ENCODE results near the gene MTHFSD.

The MTHFSD gene

GRCh38 chr16:86587487-86587886 lies 32.5 kb upstream of the MTHFSD start:
- H3K27ac ChIP-seq, result no peak overlapping the region
- TF ChIP-seq, protein P1, sequence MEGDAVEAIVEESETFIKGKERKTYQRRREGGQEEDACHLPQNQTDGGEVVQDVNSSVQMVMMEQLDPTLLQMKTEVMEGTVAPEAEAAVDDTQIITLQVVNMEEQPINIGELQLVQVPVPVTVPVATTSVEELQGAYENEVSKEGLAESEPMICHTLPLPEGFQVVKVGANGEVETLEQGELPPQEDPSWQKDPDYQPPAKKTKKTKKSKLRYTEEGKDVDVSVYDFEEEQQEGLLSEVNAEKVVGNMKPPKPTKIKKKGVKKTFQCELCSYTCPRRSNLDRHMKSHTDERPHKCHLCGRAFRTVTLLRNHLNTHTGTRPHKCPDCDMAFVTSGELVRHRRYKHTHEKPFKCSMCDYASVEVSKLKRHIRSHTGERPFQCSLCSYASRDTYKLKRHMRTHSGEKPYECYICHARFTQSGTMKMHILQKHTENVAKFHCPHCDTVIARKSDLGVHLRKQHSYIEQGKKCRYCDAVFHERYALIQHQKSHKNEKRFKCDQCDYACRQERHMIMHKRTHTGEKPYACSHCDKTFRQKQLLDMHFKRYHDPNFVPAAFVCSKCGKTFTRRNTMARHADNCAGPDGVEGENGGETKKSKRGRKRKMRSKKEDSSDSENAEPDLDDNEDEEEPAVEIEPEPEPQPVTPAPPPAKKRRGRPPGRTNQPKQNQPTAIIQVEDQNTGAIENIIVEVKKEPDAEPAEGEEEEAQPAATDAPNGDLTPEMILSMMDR (conservative IDR thresholded peaks at IDR 0.05), result no peak
- TF ChIP-seq ZFX (IDR thresholded peaks at IDR 0.05), result no peak

DNA sequence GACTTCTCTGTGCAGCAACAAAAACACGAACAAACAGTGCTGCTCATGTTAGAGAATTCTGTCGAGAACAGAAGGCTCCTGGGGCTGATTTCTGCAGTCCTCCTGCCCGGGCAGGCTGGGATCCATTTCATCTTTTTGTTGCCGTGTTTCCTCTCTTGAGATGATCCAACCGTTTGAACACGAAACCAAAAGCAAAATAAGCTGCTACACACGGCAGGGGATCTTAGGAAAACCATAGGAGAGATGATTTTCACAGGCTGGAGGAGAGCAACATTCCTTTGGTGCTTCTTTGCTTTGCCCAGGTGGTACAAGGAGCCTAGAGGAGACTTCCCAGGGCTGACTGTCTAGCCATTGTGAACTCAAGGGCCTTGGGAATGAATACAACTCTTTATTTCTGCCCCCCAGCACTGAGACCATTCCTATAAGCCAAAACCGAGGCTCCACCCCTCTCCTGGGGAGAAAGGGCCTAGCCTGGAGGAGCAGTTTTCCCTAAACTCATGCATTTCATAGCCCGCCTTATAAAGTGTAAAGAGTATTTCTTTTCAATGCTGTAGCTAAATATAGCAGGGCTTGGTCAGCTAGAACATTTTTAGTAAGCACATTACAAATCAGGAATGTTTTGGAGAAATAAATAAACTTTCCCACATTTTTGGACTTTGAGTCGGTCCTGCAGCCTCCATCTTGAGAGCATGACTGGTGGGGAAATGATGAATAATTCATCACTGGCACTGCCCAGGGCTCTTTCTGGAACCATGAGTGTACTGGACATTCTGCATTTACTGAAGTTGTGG lies 31.0 kb upstream of the MTHFSD start:
- TF ChIP-seq, protein P1 (conservative IDR thresholded peaks at IDR 0.05), result no peak
- TF ChIP-seq ZFX (IDR thresholded peaks at IDR 0.05), result no peak
- H3K27ac ChIP-seq, result no peak overlapping the region

GRCh38 chr16:86584726-86585721 lies 30.0 kb upstream of the MTHFSD start:
- H3K27ac ChIP-seq, result no peak overlapping the region
- TF ChIP-seq, protein P1 (conservative IDR thresholded peaks at IDR 0.05), result no peak
- no peak for TF ChIP-seq ZFX (IDR thresholded peaks at IDR 0.05)

DNA sequence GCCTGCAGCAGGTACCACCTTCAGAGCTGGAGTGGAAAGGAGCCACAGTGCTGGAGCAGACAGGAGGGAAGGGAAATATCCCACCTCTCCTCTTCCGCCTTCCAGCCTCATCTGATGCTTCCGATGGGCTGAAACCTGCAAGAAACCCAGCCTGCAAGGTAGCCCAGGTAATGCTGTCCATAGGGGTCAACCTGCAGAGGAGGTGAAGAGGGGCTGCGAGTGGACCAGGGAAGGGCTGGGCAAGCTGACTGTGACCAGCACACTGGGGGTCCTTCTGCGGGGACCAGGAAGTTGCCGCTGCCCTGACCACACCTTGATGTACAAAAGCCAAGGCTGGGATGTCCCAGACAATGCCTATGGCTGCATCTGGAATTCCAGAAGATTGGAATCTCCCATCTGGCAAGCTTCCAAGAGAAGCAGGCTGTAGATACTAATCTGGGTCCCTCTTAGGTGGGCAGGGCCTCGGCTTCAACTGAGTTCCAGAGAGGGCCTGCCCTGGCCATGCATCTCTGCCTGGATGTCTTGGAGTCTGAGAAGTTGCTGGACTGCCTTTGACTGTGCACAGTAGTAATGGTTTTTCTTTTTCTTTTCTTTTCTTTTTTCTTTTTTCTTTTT lies 29.1 kb upstream of the MTHFSD start:
- TF ChIP-seq, protein P1 (conservative IDR thresholded peaks at IDR 0.05), result no peak
- TF ChIP-seq ZFX (IDR thresholded peaks at IDR 0.05), result no peak
- H3K27ac ChIP-seq, result no peak overlapping the region

- no peak for TF ChIP-seq ZFX (IDR thresholded peaks at IDR 0.05)
- TF ChIP-seq, protein P1 (conservative IDR thresholded peaks at IDR 0.05), result no peak
- H3K27ac ChIP-seq, result no peak overlapping the region
Measured at GRCh38 chr16:86581458-86581857, 26.4 kb upstream of the MTHFSD start.

- TF ChIP-seq, protein P1 (conservative IDR thresholded peaks at IDR 0.05), result no peak
- no peak for TF ChIP-seq ZFX (IDR thresholded peaks at IDR 0.05)
- H3K27ac ChIP-seq, result no peak overlapping the region
Measured at GRCh38 chr16:86580791-86581170, 25.7 kb upstream of the MTHFSD start.
